A549 (cell line): ENCODE measurements around the gene KIFBP.

Source experiments
- BHLHE40 ChIP-seq: IDR thresholded peaks from 2 replicates; pipeline ENCODE4 v1.6.1; 2012; ENCODE audit warnings: low read depth, low read length, inconsistent platforms
- CTCF ChIP-seq: fragments of >200 bp; sonication (Bioruptor Twin); formaldehyde crosslinking; IDR thresholded peaks from 3 replicates; pipeline ENCODE4 v1.5.1; 2016
- POLR2A ChIP-seq: IDR thresholded peaks from 2 replicates; pipeline ENCODE4 v1.6.1; 2012; ENCODE audit warnings: mild to moderate bottlenecking, low read length
- POLR2AphosphoS2 ChIP-seq: conservative IDR thresholded peaks from 2 replicates; pipeline ENCODE4 v1.6.1; 2012; ENCODE audit warnings: low read length, improper control_type of control experiment, inconsistent platforms
- RAD21 ChIP-seq, 2 experiments: fragments of >200 bp in 1 of 2; sonication (Bioruptor Twin) in 1 of 2; formaldehyde crosslinking in 1 of 2; IDR thresholded peaks in 1 of 2; conservative IDR thresholded peaks in 1 of 2; 2 replicates in 1 of 2; 3 replicates in 1 of 2; pipeline ENCODE4 v1.6.1; 2012 to 2018; ENCODE audit warnings: inconsistent platforms in 1 of 2
- SREBF2 ChIP-seq: fragments of 450-650 bp; IDR thresholded peaks from 2 replicates; pipeline ENCODE4 v1.6.1; 2014; ENCODE audit warnings: mild to moderate bottlenecking, moderate library complexity

GRCh38 chr10:69018613-69019012 lies 30.0 kb downstream of the KIFBP start:
- TF ChIP-seq SREBF2 (no peak), CTCF (no peak), POLR2A (no peak), BHLHE40 (no peak), RAD21 (conservative IDR thresholded peaks at IDR 0.05 in 1 of 2, IDR thresholded peaks at IDR 0.05 in 1 of 2) (no peak), POLR2AphosphoS2 (no peak)
